Measurements from ENCODE around the gene SKP2.

The SKP2 gene

GRCh38 chr5:36161361-36161760 is 9.4 kb downstream of the SKP2 start:
- H3K4me3 ChIP-seq (ENCODE audit: low read depth, low read length), result no peak overlapping the region
- H3K27ac ChIP-seq, result no peak overlapping the region
- no peak for DNase-seq
- no peaks in the 10 kb centered on the region for H3K27me3 ChIP-seq (replicated peaks)
- no peak for TF ChIP-seq CTCF (IDR thresholded peaks at IDR 0.05; ENCODE audit: low read depth, low read length, missing control alignments)
- peaks cover 34% of the 10 kb centered on the region for H3K36me3 ChIP-seq (replicated peaks)
- in situ Hi-C loops (cut with HindIII; ENCODE audit: low pct_ligation_motif_present, low sequenced_read_pairs), result no loop called here

DNA sequence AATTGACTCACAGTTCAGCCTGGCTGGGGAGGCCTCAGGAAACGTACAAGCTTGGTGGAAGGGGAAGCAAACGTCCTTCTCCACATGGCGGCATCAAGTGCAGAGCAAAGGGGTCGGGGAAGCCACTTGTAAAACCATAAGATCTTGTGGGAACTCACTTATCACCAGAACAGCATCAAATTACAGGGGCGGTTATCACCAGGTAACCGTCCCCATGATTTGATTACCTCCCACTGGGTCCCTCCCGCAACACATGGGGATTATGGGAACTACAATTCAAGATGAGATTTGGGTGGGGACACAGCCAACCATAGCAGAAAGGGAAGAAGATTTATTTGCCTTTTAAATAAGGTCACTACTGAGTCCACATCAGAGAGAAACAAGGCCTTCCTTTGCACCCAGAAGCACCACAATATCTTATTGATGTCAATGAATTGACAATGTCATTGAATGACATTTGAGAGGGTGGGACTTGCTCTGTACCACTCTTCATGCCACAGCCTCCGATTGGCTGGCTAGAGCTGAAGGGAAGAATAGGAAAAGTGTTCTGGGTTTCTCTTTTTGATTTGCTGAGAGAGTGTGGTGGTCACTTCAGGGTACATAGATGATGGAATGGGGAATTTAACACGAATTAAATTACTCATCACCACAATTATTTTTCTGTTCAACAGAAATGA is 11.0 kb downstream of the SKP2 start:
- H3K36me3 ChIP-seq (replicated peaks), result peaks cover 37% of the 10 kb centered on the region
- no peak overlapping the region for H3K27ac ChIP-seq
- no peak for TF ChIP-seq CTCF (IDR thresholded peaks at IDR 0.05; ENCODE audit: low read depth, low read length, missing control alignments)
- no peak overlapping the region for H3K4me3 ChIP-seq (ENCODE audit: low read depth, low read length)
- no peak for DNase-seq
- H3K27me3 ChIP-seq (replicated peaks), result no peaks in the 10 kb centered on the region
- in situ Hi-C loops (cut with HindIII; ENCODE audit: low pct_ligation_motif_present, low sequenced_read_pairs), result no loop called here

GRCh38 chr5:36164461-36164860 is 12.6 kb downstream of the SKP2 start:
- DNase-seq, result no peak
- no peak overlapping the region for H3K4me3 ChIP-seq (ENCODE audit: low read depth, low read length)
- no peak overlapping the region for H3K27ac ChIP-seq
- no peak for TF ChIP-seq CTCF (IDR thresholded peaks at IDR 0.05; ENCODE audit: low read depth, low read length, missing control alignments)
- in situ Hi-C loops (cut with HindIII; ENCODE audit: low pct_ligation_motif_present, low sequenced_read_pairs), result no loop called here
- peaks cover 41% of the 10 kb centered on the region for H3K36me3 ChIP-seq (replicated peaks)
- H3K27me3 ChIP-seq (replicated peaks), result no peaks in the 10 kb centered on the region

DNA sequence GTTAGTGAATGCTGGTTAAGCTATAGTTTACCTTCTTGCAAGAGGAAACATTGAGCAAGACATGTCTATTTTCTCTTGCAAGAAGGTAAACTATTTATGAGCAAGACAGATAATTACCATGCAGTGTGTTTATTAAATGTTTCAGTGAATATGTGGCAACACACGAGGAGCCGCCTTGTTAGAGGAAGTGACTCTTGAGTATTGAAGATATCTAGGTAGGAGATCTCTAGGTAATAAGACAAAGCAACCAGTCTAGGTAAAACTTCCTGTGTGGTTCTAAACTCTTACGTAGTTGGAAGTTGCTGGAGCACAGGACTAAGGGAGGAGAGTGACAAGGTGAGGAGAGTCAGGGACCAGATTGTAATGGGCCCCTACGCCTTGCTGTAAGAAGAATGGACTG is 16.8 kb downstream of the SKP2 start:
- Histone ChIP-seq H3K27ac (no peak overlapping the region), H3K27me3 (replicated peaks) (no peaks in the 10 kb centered on the region), H3K36me3 (replicated peaks) (peaks cover 38% of the 10 kb centered on the region), H3K4me3 (ENCODE audit: low read depth, low read length) (no peak overlapping the region)
- no peak for TF ChIP-seq CTCF (IDR thresholded peaks at IDR 0.05; ENCODE audit: low read depth, low read length, missing control alignments)
- no peak for DNase-seq
- in situ Hi-C loops (cut with HindIII; ENCODE audit: low pct_ligation_motif_present, low sequenced_read_pairs), result no loop called here

DNA sequence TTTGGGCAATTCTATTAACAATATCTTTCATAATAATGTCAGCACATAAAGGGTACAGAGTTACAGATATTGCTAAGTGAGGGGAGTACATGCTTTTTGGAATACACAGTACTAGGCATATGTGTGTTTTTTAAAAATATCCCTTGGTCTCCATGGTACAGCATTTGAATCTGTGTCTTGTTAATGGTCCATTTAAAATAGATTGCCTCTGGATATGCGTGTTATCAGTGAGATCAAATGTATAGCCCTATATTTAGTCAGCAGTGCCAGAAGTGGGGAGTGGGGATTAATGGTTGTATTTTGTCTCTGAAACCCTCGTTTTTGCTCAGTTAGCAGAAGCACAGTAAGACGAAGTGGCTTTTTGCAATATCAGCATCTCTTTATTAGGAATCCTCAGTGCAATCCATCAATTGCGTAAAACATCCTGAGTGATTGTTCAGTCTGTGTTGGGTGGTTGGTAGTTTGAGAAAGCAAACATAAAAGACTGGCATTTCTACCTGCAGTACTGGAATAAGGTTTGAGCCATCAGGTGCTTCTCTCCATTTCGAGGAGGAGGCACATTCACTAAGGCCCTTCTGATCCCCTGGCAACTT is 19.0 kb downstream of the SKP2 start:
- peaks cover 34% of the 10 kb centered on the region for H3K36me3 ChIP-seq (replicated peaks)
- no peak for DNase-seq
- H3K27ac ChIP-seq, result no peak overlapping the region
- no peak overlapping the region for H3K4me3 ChIP-seq (ENCODE audit: low read depth, low read length)
- TF ChIP-seq CTCF (IDR thresholded peaks at IDR 0.05; ENCODE audit: low read depth, low read length, missing control alignments), result no peak
- in situ Hi-C loops (cut with HindIII; ENCODE audit: low pct_ligation_motif_present, low sequenced_read_pairs), result no loop called here
- no peaks in the 10 kb centered on the region for H3K27me3 ChIP-seq (replicated peaks)

DNA sequence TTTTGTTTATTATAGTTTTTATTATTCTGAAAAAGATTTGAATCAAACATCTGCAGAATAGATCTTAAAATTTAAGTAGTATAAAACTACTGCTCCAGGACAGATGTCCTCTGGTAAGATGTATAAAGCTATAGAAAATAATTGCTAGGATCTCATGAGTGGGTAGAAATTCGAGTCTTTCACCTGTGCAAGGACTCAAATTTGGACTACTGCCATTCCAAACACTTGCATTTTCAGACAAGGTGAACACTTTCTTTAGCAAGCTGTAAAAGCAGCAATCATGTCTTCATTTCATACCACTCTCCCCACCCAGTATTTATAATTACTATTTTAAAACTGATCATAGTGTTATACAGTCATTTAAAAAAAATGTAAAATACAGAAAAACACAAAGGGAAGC is 20.7 kb downstream of the SKP2 start:
- Histone ChIP-seq H3K27ac (no peak overlapping the region), H3K36me3 (replicated peaks) (peaks cover 31% of the 10 kb centered on the region), H3K4me3 (ENCODE audit: low read depth, low read length) (no peak overlapping the region), H3K27me3 (replicated peaks) (no peaks in the 10 kb centered on the region)
- DNase-seq, result no peak
- in situ Hi-C loops (cut with HindIII; ENCODE audit: low pct_ligation_motif_present, low sequenced_read_pairs), result no loop called here
- TF ChIP-seq CTCF (IDR thresholded peaks at IDR 0.05; ENCODE audit: low read depth, low read length, missing control alignments), result no peak
